ENCODE measurements around the gene SFRP2.

Gene SFRP2

DNA sequence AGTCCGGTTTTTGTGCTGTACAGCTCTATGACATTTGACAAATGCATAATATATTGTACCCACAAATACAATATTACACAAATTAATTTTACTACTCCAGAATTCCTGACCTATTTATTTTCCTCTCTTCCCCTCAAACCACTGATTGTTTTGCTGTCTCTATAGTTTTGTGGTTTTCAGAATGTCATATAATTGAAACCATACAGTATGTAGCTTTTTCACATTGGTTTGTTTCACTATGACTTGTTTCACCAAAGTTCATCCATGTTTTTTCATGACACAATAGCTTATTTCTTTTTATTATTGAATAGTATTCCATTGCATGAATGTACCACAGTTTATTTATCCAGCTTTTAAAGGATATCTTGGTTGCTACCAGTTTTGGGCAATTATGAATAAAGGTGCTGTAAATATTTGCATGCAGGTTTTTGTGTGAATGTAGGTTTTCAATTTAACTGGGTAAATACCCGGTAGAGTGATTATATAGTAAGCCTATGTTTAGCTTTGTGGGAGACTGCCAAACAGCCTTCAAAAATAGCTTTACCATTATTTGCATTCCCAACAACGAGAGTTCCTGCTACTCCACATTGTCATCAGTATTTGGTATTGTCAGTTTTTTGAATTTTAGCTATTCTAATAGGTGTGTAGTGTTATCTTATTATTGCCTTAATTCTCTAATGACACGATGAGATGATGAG is 55.0 kb downstream of the SFRP2 start:
- no peak overlapping the region for H3K9ac ChIP-seq (ENCODE audit: low read length)
- H3K4me3 ChIP-seq (ENCODE audit: low read length), result no peak overlapping the region
- no peaks in the 10 kb centered on the region for H3K9me3 ChIP-seq (ENCODE audit: control insufficient read depth, low read length)
- no peaks in the 10 kb centered on the region for H3K27me3 ChIP-seq (ENCODE audit: control insufficient read depth, insufficient read depth, low read length)
- H3K4me1 ChIP-seq (ENCODE audit: control insufficient read depth, insufficient read depth, low read length), result no peaks in the 10 kb centered on the region
- H3K36me3 ChIP-seq (ENCODE audit: control insufficient read depth, insufficient read depth, low read length), result no peaks in the 10 kb centered on the region

DNA sequence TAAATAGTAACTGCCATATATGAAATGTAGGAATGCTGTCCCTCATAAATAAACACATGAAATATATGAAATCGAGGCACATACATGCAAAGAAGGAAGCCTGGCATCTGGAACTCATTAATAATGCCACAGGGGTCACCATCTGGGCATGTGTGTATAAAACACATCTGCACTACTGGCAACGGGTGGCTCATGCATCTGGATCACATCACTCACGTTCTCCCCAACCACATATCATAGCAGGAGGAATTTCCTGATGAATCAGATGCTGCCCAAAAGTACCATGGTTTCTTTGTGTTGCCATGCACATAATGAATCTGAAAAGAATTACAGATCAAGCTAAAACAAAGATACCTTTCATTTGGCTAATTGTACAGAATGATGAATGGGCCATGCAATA is 57.6 kb downstream of the SFRP2 start:
- peaks cover 4% of the 10 kb centered on the region for H3K27me3 ChIP-seq (ENCODE audit: control insufficient read depth, insufficient read depth, low read length)
- H3K4me3 ChIP-seq (ENCODE audit: low read length), result no peak overlapping the region
- H3K4me1 ChIP-seq (ENCODE audit: control insufficient read depth, insufficient read depth, low read length), result no peaks in the 10 kb centered on the region
- no peak overlapping the region for H3K9ac ChIP-seq (ENCODE audit: low read length)
- H3K36me3 ChIP-seq (ENCODE audit: control insufficient read depth, insufficient read depth, low read length), result no peaks in the 10 kb centered on the region
- no peaks in the 10 kb centered on the region for H3K9me3 ChIP-seq (ENCODE audit: control insufficient read depth, low read length)

Data from mucosa of stomach (tissue), 1 donor.